HepG2 (cell line): ENCODE measurements around the gene DOCK9. TPM values are rescaled to one million over a fixed set of nuclear protein-coding genes. Genes with fewer than 3 reads are reported as not detected.

Experiments used
- ATAC-seq: fragments of 200-7000 bp; cut with Tn5 transposase; 3 replicates; pipeline ENCODE4 v1.9.1; 2020; ENCODE audit warnings: mild to moderate bottlenecking, moderate library complexity
- BruUV-seq: library from RNA; stranded (reverse); fragments of 400-500 nt; replicated peaks from 2 replicates; lab custom pipeline; 2021; lab: Mats Ljungman, UMichigan
- CTCF ChIA-PET: fragments of 300-600 bp; formaldehyde crosslinking; extraction: SDS; loops from one replicate; lab custom pipeline; 2021; ENCODE audit warnings: low total read pairs, inconsistent platforms, low intra/inter-chr PET ratio; lab: Yijun Ruan, JAX
- POLR2A ChIA-PET: fragments of 350-600 bp; sonication (Branson Sonifier 250); formaldehyde crosslinking; loops from one replicate; lab custom pipeline; 2020; ENCODE audit warnings: antibody characterized with exemption, inconsistent platforms; lab: Yijun Ruan, JAX
- DNase-seq: peaks from one replicate; pipeline ENCODE4 v3.0.0-alpha.2; 2015; ENCODE audit warnings: low spot score
- FAIRE-seq: peaks from 3 replicates; lab custom pipeline; 2011; peaks lifted over from hg19 to GRCh38; lab: Jason Lieb, UNC
- H2AFZ ChIP-seq: one replicate; pipeline ENCODE4 v1.6.1; 2011; ENCODE audit warnings: low read length, inconsistent platforms
- H3K27ac ChIP-seq: fragments of 300-600 bp; 3 replicates; pipeline ENCODE4 v1.8.0; 2011; ENCODE audit warnings: mixed run types, mild to moderate bottlenecking, mixed read lengths, low read length, inconsistent platforms; ENCODE audit not compliant: insufficient read depth; ENCODE audit errors: extremely low read length
- H3K27me3 ChIP-seq, 2 experiments: fragments of 200-600 bp in 1 of 2; 2 replicates in 1 of 2; 3 replicates in 1 of 2; pipeline versions ENCODE4 v1.6.0 to v1.8.0; 2011; ENCODE audit warnings: low read length in 2 of 2, mild to moderate bottlenecking in 2 of 2, moderate library complexity in 2 of 2, inconsistent platforms in 1 of 2; ENCODE audit not compliant: insufficient read depth in 2 of 2, control insufficient read depth in 1 of 2
- H3K36me3 ChIP-seq, 2 experiments: fragments of 200-600 bp in 1 of 2; replicated peaks in 1 of 2; 2 replicates in 1 of 2; 3 replicates in 1 of 2; pipeline versions ENCODE4 v1.5.1 to v1.8.0; 2011; ENCODE audit warnings: low read length in 2 of 2, inconsistent platforms in 1 of 2; ENCODE audit not compliant: insufficient read depth in 2 of 2, control insufficient read depth in 1 of 2
- H3K4me1 ChIP-seq: 2 replicates; pipeline ENCODE4 v1.5.1; 2012; ENCODE audit warnings: low read length, inconsistent platforms; ENCODE audit not compliant: insufficient read depth
- H3K4me2 ChIP-seq: 2 replicates; pipeline ENCODE4 v1.6.0; 2011; ENCODE audit warnings: low read depth, low read length, inconsistent platforms
- H3K4me3 ChIP-seq, 3 experiments: fragments of 200-600 bp in 1 of 3; sonication (generic), shearing (Covaris generic) in 1 of 3; replicated peaks in 1 of 3; 2 replicates each; pipeline ENCODE4 v1.5.1; 2011 to 2016; ENCODE audit warnings: low read length in 3 of 3, inconsistent platforms in 2 of 3, low read depth in 2 of 3, mild to moderate bottlenecking in 2 of 3, control low read depth in 1 of 3, mixed read lengths in 1 of 3; ENCODE audit not compliant: insufficient read depth in 1 of 3
- H3K79me2 ChIP-seq: one replicate; pipeline ENCODE4 v1.6.1; 2011; ENCODE audit warnings: low read length, inconsistent platforms; ENCODE audit not compliant: insufficient read depth
- H3K9ac ChIP-seq: 2 replicates; pipeline ENCODE4 v1.6.0; 2011; ENCODE audit warnings: mild to moderate bottlenecking, low read depth, low read length, inconsistent platforms; ENCODE audit not compliant: insufficient read depth
- H3K9me3 ChIP-seq: 2 replicates; pipeline ENCODE4 v1.5.1; 2012; ENCODE audit warnings: mild to moderate bottlenecking, low read length
- H4K20me1 ChIP-seq: 2 replicates; pipeline ENCODE4 v1.6.0; 2011; ENCODE audit warnings: inconsistent platforms, mild to moderate bottlenecking, low read length, moderate library complexity; ENCODE audit not compliant: insufficient read depth
- ATF1 ChIP-seq: IDR thresholded peaks from 2 replicates; pipeline ENCODE4 v1.6.1; 2016; ENCODE audit warnings: mild to moderate bottlenecking, control low read depth
- HNF4A ChIP-seq: sonication (generic); formaldehyde crosslinking; IDR thresholded peaks from 2 replicates; pipeline ENCODE4 v1.4.0; 2020; ENCODE audit warnings: missing genetic modification reagents
- KLF15 ChIP-seq: sonication (generic); formaldehyde crosslinking; IDR thresholded peaks from 2 replicates; pipeline ENCODE4 v1.8.1; 2023; ENCODE audit warnings: borderline replicate concordance, mild to moderate bottlenecking, inconsistent platforms, missing genetic modification reagents, mixed read lengths
- LCORL ChIP-seq, 2 experiments: fragments of 450-650 bp in 1 of 2; sonication (generic) in 1 of 2; formaldehyde crosslinking in 1 of 2; IDR thresholded peaks; 2 replicates each; pipeline versions ENCODE4 v1.5.0 to v1.6.1; 2017 to 2020; ENCODE audit warnings: antibody characterized with exemption in 1 of 2, missing genetic modification reagents in 1 of 2
- MLX ChIP-seq: IDR thresholded peaks from 2 replicates; pipeline ENCODE4 v1.6.1; 2016
- NR2F6 ChIP-seq, 2 experiments: IDR thresholded peaks; 2 replicates each; pipeline ENCODE4 v1.6.1; 2016; ENCODE audit warnings: antibody characterized with exemption in 1 of 2, mild to moderate bottlenecking in 1 of 2
- PCBP1 ChIP-seq: fragments of 200-400 bp; formaldehyde crosslinking; IDR thresholded peaks from 2 replicates; pipeline ENCODE4 v1.6.1; 2017; ENCODE audit warnings: mild to moderate bottlenecking, low read depth, low read length, borderline replicate concordance
- TCF12 ChIP-seq, 2 experiments: fragments of 450-650 bp in 1 of 2; sonication (generic) in 1 of 2; formaldehyde crosslinking in 1 of 2; IDR thresholded peaks; 2 replicates each; pipeline versions ENCODE4 v1.6.1 to v1.8.0; 2017 to 2022; ENCODE audit warnings: antibody characterized with exemption in 1 of 2, mild to moderate bottlenecking in 1 of 2, missing genetic modification reagents in 1 of 2, moderate library complexity in 1 of 2
- TEAD3 ChIP-seq: optimal IDR thresholded peaks from 2 replicates; pipeline ENCODE3; 2016; ENCODE audit warnings: borderline replicate concordance
- ZFP82 ChIP-seq: sonication (generic); formaldehyde crosslinking; IDR thresholded peaks from 2 replicates; pipeline ENCODE4 v1.5.1; 2020; ENCODE audit warnings: mild to moderate bottlenecking, missing genetic modification reagents, borderline replicate concordance
- ZNF251 ChIP-seq: sonication (generic); formaldehyde crosslinking; IDR thresholded peaks from 2 replicates; pipeline ENCODE4 v1.9.0; 2021; ENCODE audit warnings: mild to moderate bottlenecking, missing genetic modification reagents
- ZNF501 ChIP-seq: sonication (generic); formaldehyde crosslinking; IDR thresholded peaks from 2 replicates; pipeline ENCODE4 v1.5.1; 2020; ENCODE audit warnings: mild to moderate bottlenecking, moderate library complexity, missing genetic modification reagents
- WGBS: methylation state at CpG from one replicate; pipeline ENCODE4 v1.1.6; 2017; ENCODE audit warnings: low lambda C conversion rate; 5-methylcytosine and 5-hydroxymethylcytosine counted together
- in situ Hi-C: cut with HindIII; loops from 2 replicates; pipeline ENCODE4 v1.10.0; 2017; ENCODE audit warnings: low pct_unique_long_range_greater_than_20kb; ENCODE audit not compliant: extremely low pct_ligation_motif_present
- intact Hi-C: fragments of 100-400 bp; cut with micrococcal nuclease; formaldehyde crosslinking; loops from one replicate; pipeline ENCODE4 v1.10.0; 2022; ENCODE audit not compliant: unreplicated experiment
- polyA plus RNA-seq, 8 experiments: library from polyadenylated mRNA; depleted of rRNA in 3 of 8; stranded (reverse) in 7 of 8; unstranded in 1 of 8; fragments of >200 nt; fragmentation: Illumina TruSeq in 4 of 8; extraction: Trizol in 4 of 8; gene quantifications; 2 replicates each; pipeline versions ENCODE4 v1.2.1 to v1.2.3, GENCODE V29; 2011 to 2016; ENCODE audit warnings: low read depth in 4 of 8, missing spikeins in 1 of 8, mixed read lengths in 1 of 8; ENCODE audit not compliant: insufficient read depth in 1 of 8
- total RNA-seq, 5 experiments: library from RNA; depleted of rRNA; stranded (reverse); fragments of >200 nt; fragmentation: Illumina TruSeq; extraction: Trizol; gene quantifications; 2 replicates each; pipeline ENCODE4 v1.2.3, GENCODE V29; 2016; ENCODE audit warnings: low read depth in 1 of 5

DOCK9 gene
- total and polyA plus RNA-seq, 2 of the 13 experiments (the other 11 are each of a cell fraction or from before 2014, with no cell fraction given) = 0.44 to 0.97 TPM

- TF ChIP-seq LCORL (IDR thresholded peaks at IDR 0.05) (no peak), LCORL (CRISPR knock-in tag; IDR thresholded peaks at IDR 0.05) (peak; percentile 21; the same call in 1 of the 2 replicates), TCF12 (IDR thresholded peaks at IDR 0.05) (no peak), TCF12 (CRISPR knock-in tag; IDR thresholded peaks at IDR 0.05) (no peak), NR2F6 (IDR thresholded peaks at IDR 0.05) (0 out of 2 replicates have a peak, but pooled peaks have one; percentile 4), NR2F6 (CRISPR knock-in tag; IDR thresholded peaks at IDR 0.05) (peak; percentile 14; the same call in 1 of the 2 replicates), ATF1 (CRISPR knock-in tag) (no peak), PCBP1 (no peak), ZNF501 (CRISPR knock-in tag) (no peak), ZFP82 (CRISPR knock-in tag) (no peak), ZNF251 (CRISPR knock-in tag) (no peak)
Measured at GRCh38 chr13:98761126-98761985, 216.5 kb downstream of the DOCK9 start (continued).

- no peaks in the 10 kb centered on the region; the same call in 1 of the 2 replicates for H3K9me3 ChIP-seq
- TF ChIP-seq HNF4A (CRISPR knock-in tag) = peak; percentile 39
- no peak for TF ChIP-seq KLF15
- TF ChIP-seq MLX = no peak
- TF ChIP-seq TEAD3 (CRISPR knock-in tag) = peak; percentile 38
- TF ChIP-seq, all 625 proteins: peak for 2
- Histone ChIP-seq H3K4me1 (peaks cover 11% of the 10 kb centered on the region), H3K4me3 (no peak overlapping the region), H3K9ac (no peak overlapping the region), H4K20me1 (no peaks in the 10 kb centered on the region), H3K27me3 (peaks cover 7 to 16% of the 10 kb centered on the region in 2 experiments), H3K27ac (no peak overlapping the region), H3K36me3 (no peaks in the 10 kb centered on the region), H3K79me2 (no peaks in the 10 kb centered on the region), H2AFZ (no peak overlapping the region), H3K4me2 (no peak overlapping the region; the same call in 1 of the 2 replicates)
- CTCF ChIA-PET = no interaction called here
- intact Hi-C loops (no loop called here), in situ Hi-C loops (no loop called here)
- WGBS = 12% methylated on average over 9 of the region's 9 CpGs
- POLR2A ChIA-PET = no interaction called here
- ATAC-seq = peak; percentile 47
- DNase-seq = no peak
- FAIRE-seq = no peak
- BruUV-seq = no TSS peak
Measured at GRCh38 chr13:98755729-98756128, 222.1 kb downstream of the DOCK9 start.
